Cardiac muscle cell (in vitro differentiated cells and primary cell): ENCODE measurements around the gene MAP9. TPM values are rescaled to one million over a fixed set of nuclear protein-coding genes. Genes with fewer than 3 reads are reported as not detected.

Experiments used
- DNase-seq, 2 donors: peaks; one replicate each; pipeline versions ENCODE4 v3.0.0 to v3.0.0-alpha.2; 2010 to 2017; ENCODE audit warnings: low read depth in 1 of 2, low spot score in 1 of 2
- H3K27ac ChIP-seq: fragments of 200-600 bp; sonication (generic); 2 replicates; pipeline ENCODE4 v1.5.1; 2016
- H3K27me3 ChIP-seq: fragments of 200-600 bp; sonication (generic); 2 replicates; pipeline ENCODE4 v1.6.0; 2016; ENCODE audit warnings: control low read depth
- H3K36me3 ChIP-seq: fragments of 200-600 bp; sonication (generic); 2 replicates; pipeline ENCODE4 v1.5.1; 2016; ENCODE audit warnings: control low read depth
- H3K4me1 ChIP-seq: fragments of 200-600 bp; sonication (generic); 2 replicates; pipeline ENCODE4 v1.8.1; 2017; ENCODE audit warnings: low read depth, mild to moderate bottlenecking, mixed run types
- H3K4me3 ChIP-seq: fragments of 200-600 bp; sonication (generic); 2 replicates; pipeline ENCODE4 v1.5.1; 2016; ENCODE audit warnings: mild to moderate bottlenecking
- H3K9me3 ChIP-seq: fragments of 200-600 bp; sonication (generic); 2 replicates; pipeline ENCODE4 v1.5.1; 2017; ENCODE audit warnings: low read depth, mild to moderate bottlenecking, control low read depth
- CTCF ChIP-seq: IDR thresholded peaks from 2 replicates; pipeline ENCODE4 v1.5.1; 2012; ENCODE audit warnings: low read depth, mild to moderate bottlenecking, low read length
- polyA plus RNA-seq: library from polyadenylated mRNA; unstranded; fragments of >200 nt; fragmentation: Nextera tagmentation; extraction: Ambion mirVana; gene quantifications from 2 replicates; pipeline ENCODE4 v1.2.1, GENCODE V29; 2016
- total RNA-seq: library from RNA; depleted of rRNA; stranded (reverse); fragments of >200 nt; gene quantifications from 2 replicates; pipeline ENCODE4 v1.2.3, GENCODE V29; 2016

Gene MAP9
- total and polyA plus RNA-seq, 2 experiments from 2014 or later = 20.3 to 41.9 TPM

- H3K36me3 ChIP-seq = no peaks in the 10 kb centered on the region
- no peaks in the 10 kb centered on the region for H3K27me3 ChIP-seq
- no peak for DNase-seq
- no peak overlapping the region for H3K4me3 ChIP-seq
- no peaks in the 10 kb centered on the region for H3K4me1 ChIP-seq
- H3K9me3 ChIP-seq = no peaks in the 10 kb centered on the region
- no peak for TF ChIP-seq CTCF
- no peak overlapping the region for H3K27ac ChIP-seq
Observed at GRCh38 chr4:155411546-155411945, 34.8 kb upstream of the MAP9 start.

DNA sequence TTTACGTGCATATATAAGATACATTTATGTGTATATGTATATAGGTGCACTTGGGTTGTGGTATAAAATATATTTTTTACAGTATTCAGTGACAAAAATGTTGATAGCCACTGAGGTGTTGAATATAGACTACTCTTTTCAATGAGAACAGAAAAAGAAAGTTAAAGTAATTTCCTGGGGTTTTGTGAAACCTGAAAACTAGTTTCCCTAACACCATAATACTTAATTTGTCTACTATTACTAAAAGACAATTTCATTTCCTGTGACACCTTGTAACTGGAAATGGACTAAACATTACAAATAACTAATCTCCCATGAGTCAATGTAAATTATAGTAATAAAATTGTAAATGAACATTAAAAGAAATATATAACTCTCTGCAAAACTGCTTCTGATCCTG lies 32.0 kb upstream of the MAP9 start:
- H3K27me3 ChIP-seq = no peaks in the 10 kb centered on the region
- H3K36me3 ChIP-seq = no peaks in the 10 kb centered on the region
- no peak overlapping the region for H3K27ac ChIP-seq
- no peaks in the 10 kb centered on the region for H3K9me3 ChIP-seq
- no peak for DNase-seq
- no peak for TF ChIP-seq CTCF
- H3K4me3 ChIP-seq = no peak overlapping the region
- peaks cover 3% of the 10 kb centered on the region for H3K4me1 ChIP-seq

GRCh38 chr4:155407480-155407879 lies 30.7 kb upstream of the MAP9 start:
- no peaks in the 10 kb centered on the region for H3K27me3 ChIP-seq
- DNase-seq = no peak
- H3K4me3 ChIP-seq = no peak overlapping the region
- no peaks in the 10 kb centered on the region for H3K36me3 ChIP-seq
- H3K4me1 ChIP-seq = peaks cover 16% of the 10 kb centered on the region
- no peaks in the 10 kb centered on the region for H3K9me3 ChIP-seq
- no peak overlapping the region for H3K27ac ChIP-seq
- TF ChIP-seq CTCF = no peak

GRCh38 chr4:155405059-155405458 lies 28.3 kb upstream of the MAP9 start:
- peak in 1 of 2 donors; percentile 76 for DNase-seq
- TF ChIP-seq CTCF = no peak
- Histone ChIP-seq H3K27ac (no peak overlapping the region), H3K4me3 (no peak overlapping the region), H3K36me3 (no peaks in the 10 kb centered on the region), H3K4me1 (peaks cover 26% of the 10 kb centered on the region), H3K9me3 (no peaks in the 10 kb centered on the region), H3K27me3 (no peaks in the 10 kb centered on the region)

GRCh38 chr4:155403886-155404285 lies 27.1 kb upstream of the MAP9 start:
- no peaks in the 10 kb centered on the region for H3K27me3 ChIP-seq
- DNase-seq = peak; percentile 65 to 75
- no peaks in the 10 kb centered on the region for H3K9me3 ChIP-seq
- H3K27ac ChIP-seq = no peak overlapping the region
- H3K4me1 ChIP-seq = peaks cover 26% of the 10 kb centered on the region
- no peak overlapping the region for H3K4me3 ChIP-seq
- peak; percentile 36 for TF ChIP-seq CTCF
- no peaks in the 10 kb centered on the region for H3K36me3 ChIP-seq

DNA sequence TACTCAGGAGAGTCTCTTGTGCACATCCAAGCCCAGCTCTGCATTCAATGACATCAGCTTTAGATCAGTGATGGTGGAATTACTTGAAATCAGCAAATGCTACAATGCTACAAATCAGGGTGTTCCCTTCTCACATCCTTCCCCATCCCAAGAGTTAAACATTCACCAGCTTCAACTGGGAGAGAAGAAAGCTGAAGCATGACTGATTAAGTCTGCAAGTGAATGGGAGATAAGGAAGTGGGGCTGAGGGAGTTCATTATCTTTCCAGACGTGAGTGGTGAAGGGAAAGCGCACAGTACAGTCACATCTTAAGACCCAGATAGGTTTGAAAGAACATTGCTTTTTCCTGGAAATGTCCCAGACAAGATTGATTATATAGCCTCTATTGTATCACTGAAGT lies 26.2 kb upstream of the MAP9 start:
- peak; percentile 12 to 34 for DNase-seq
- Histone ChIP-seq H3K36me3 (no peaks in the 10 kb centered on the region), H3K9me3 (no peaks in the 10 kb centered on the region), H3K4me1 (peaks cover 26% of the 10 kb centered on the region), H3K27me3 (no peaks in the 10 kb centered on the region), H3K27ac (no peak overlapping the region), H3K4me3 (no peak overlapping the region)
- TF ChIP-seq CTCF = no peak
